HCT116 (cell line): ENCODE data around the gene MIEF1. TPM values are rescaled to one million over a fixed set of nuclear protein-coding genes. Genes with fewer than 3 reads are reported as not detected.
A peak's percentile ranks its signal among the peaks of the same experiment; 100 is the strongest.

Source experiments
- ATAC-seq: fragments of 200-7000 bp; cut with Tn5 transposase; 2 replicates; pipeline ENCODE4 v1.9.1; 2020; ENCODE audit warnings: mild to moderate bottlenecking, moderate library complexity
- BruUV-seq: library from RNA; stranded (reverse); fragments of 400-500 nt; replicated peaks from 2 replicates; lab custom pipeline; 2021; lab: Mats Ljungman, UMichigan
- CTCF ChIA-PET: fragments of 300-600 bp; sonication (Branson Sonifier 250); formaldehyde crosslinking; loops from one replicate; lab custom pipeline; 2021; ENCODE audit warnings: antibody characterized with exemption; lab: Charles Lee
- POLR2A ChIA-PET: fragments of 300-600, 350-600 bp; sonication (Branson Sonifier 250); formaldehyde crosslinking; loops from one replicate; lab custom pipeline; 2021; ENCODE audit warnings: antibody characterized with exemption; lab: Charles Lee
- RAD21 ChIA-PET, 2 experiments: fragments of 300-600 bp; sonication (Branson Sonifier 250); formaldehyde crosslinking; loops; one replicate each; lab custom pipeline; 2023; ENCODE audit warnings: low total read pairs in 2 of 2; ENCODE audit not compliant: uncharacterized antibody in 2 of 2, unreplicated experiment in 2 of 2, low non-redundant PET in 1 of 2; lab: Charles Lee
- DNase-seq: peaks from one replicate; pipeline ENCODE4 v3.0.0-alpha.2; 2010; ENCODE audit warnings: low read depth, low spot score
- H2AFZ ChIP-seq: fragments of 200-600 bp; shearing (Covaris generic), sonication (generic); 2 replicates; pipeline ENCODE4 v1.6.1; 2017; ENCODE audit warnings: low read depth, mixed run types, mixed read lengths, antibody characterized with exemption, low read length; ENCODE audit not compliant: poor library complexity, severe bottlenecking
- H3K27ac ChIP-seq: 2 replicates; pipeline ENCODE4 v1.5.1; 2012; ENCODE audit warnings: low read depth, low read length
- H3K27me3 ChIP-seq: fragments of 200-600 bp; sonication (generic); 2 replicates; pipeline ENCODE4 v1.6.1; 2016; ENCODE audit warnings: mixed run types, low read length, mixed read lengths; ENCODE audit not compliant: insufficient read depth
- H3K36me3 ChIP-seq, 2 experiments: fragments of 200-500 bp in 1 of 2; fragments of 200-600 bp in 1 of 2; sonication (Bioruptor generic) in 1 of 2; sonication (generic) in 1 of 2; 2 replicates each; pipeline versions ENCODE4 v1.5.1 to v1.6.1; 2014 to 2016; ENCODE audit warnings: low read length in 2 of 2, inconsistent platforms in 1 of 2, mixed read lengths in 1 of 2, mixed run types in 1 of 2; ENCODE audit not compliant: insufficient read depth in 2 of 2, control insufficient read depth in 1 of 2
- H3K4me1 ChIP-seq, 2 experiments: fragments of 200-600 bp in 1 of 2; sonication (generic) in 1 of 2; 2 replicates each; pipeline versions ENCODE4 v1.5.1 to v1.6.1; 2012 to 2017; ENCODE audit warnings: low read length in 2 of 2, inconsistent platforms in 1 of 2, mild to moderate bottlenecking in 1 of 2, mixed read lengths in 1 of 2, mixed run types in 1 of 2, moderate library complexity in 1 of 2; ENCODE audit not compliant: insufficient read depth in 2 of 2, control insufficient read depth in 1 of 2
- H3K4me2 ChIP-seq: fragments of 200-600 bp; sonication (generic); 2 replicates; pipeline ENCODE4 v1.6.1; 2017; ENCODE audit warnings: mixed run types, low read length, mixed read lengths
- H3K4me3 ChIP-seq, 2 experiments: fragments of 200-600 bp in 1 of 2; sonication (generic) in 1 of 2; replicated peaks in 1 of 2; 2 replicates each; pipeline ENCODE4 v1.5.1; 2011 to 2016; ENCODE audit warnings: low read length in 2 of 2, control low read depth in 1 of 2, low read depth in 1 of 2, mild to moderate bottlenecking in 1 of 2, mixed read lengths in 1 of 2, mixed run types in 1 of 2
- H3K79me2 ChIP-seq: fragments of 200-600 bp; sonication (generic); 2 replicates; pipeline ENCODE4 v1.6.1; 2017; ENCODE audit warnings: mild to moderate bottlenecking, mixed run types, low read length, moderate library complexity, mixed read lengths; ENCODE audit not compliant: insufficient read depth
- H3K9ac ChIP-seq: fragments of 200-600 bp; sonication (generic); 2 replicates; pipeline ENCODE4 v1.6.1; 2016; ENCODE audit warnings: low read length, mixed read lengths
- H3K9me2 ChIP-seq: fragments of 200-600 bp; sonication (generic), shearing (Covaris generic); 2 replicates; pipeline ENCODE4 v1.6.1; 2017; ENCODE audit warnings: mixed run types, mild to moderate bottlenecking, moderate library complexity; ENCODE audit not compliant: insufficient read depth
- H3K9me3 ChIP-seq, 2 experiments: fragments of 200-500 bp in 1 of 2; fragments of 200-600 bp in 1 of 2; sonication (Bioruptor generic) in 1 of 2; sonication (generic) in 1 of 2; 2 replicates each; pipeline ENCODE4 v1.6.1; 2014 to 2017; ENCODE audit warnings: low read length in 2 of 2, mixed read lengths in 2 of 2, inconsistent platforms in 1 of 2, low read depth in 1 of 2, mild to moderate bottlenecking in 1 of 2, mixed run types in 1 of 2, moderate library complexity in 1 of 2; ENCODE audit not compliant: control insufficient read depth in 1 of 2, insufficient read depth in 1 of 2
- H4K20me1 ChIP-seq: fragments of 200-600 bp; sonication (generic), shearing (Covaris generic); 2 replicates; pipeline ENCODE4 v1.6.1; 2017; ENCODE audit warnings: mixed run types, mild to moderate bottlenecking, moderate library complexity; ENCODE audit not compliant: insufficient read depth
- CBX3 ChIP-seq: IDR thresholded peaks from 2 replicates; pipeline ENCODE4 v1.6.1; 2012; ENCODE audit warnings: low read depth
- ELF1 ChIP-seq: IDR thresholded peaks from 2 replicates; pipeline ENCODE4 v1.6.1; 2012; ENCODE audit warnings: low read depth, borderline replicate concordance
- SP1 ChIP-seq: IDR thresholded peaks from 2 replicates; pipeline ENCODE4 v1.6.1; 2012; ENCODE audit warnings: low read depth
- TCF7L2 ChIP-seq: IDR thresholded peaks from 2 replicates; pipeline ENCODE4 v1.7.0; 2011; ENCODE audit warnings: borderline replicate concordance, inconsistent platforms; ENCODE audit not compliant: insufficient read depth, insufficient read length; ENCODE audit errors: extremely low read depth
- ZBTB33 ChIP-seq: IDR thresholded peaks from 2 replicates; pipeline ENCODE4 v1.6.1; 2011; ENCODE audit warnings: mild to moderate bottlenecking, low read length, moderate library complexity; ENCODE audit not compliant: insufficient replicate concordance; ENCODE audit errors: extremely low read depth
- ZNF274 ChIP-seq: fragments of 200-500 bp; sonication (Bioruptor generic); IDR thresholded peaks from 2 replicates; pipeline ENCODE4 v1.6.1; 2014; ENCODE audit warnings: mild to moderate bottlenecking, low read depth, low read length, inconsistent platforms
- intact Hi-C: fragments of 100-400 bp; cut with micrococcal nuclease; formaldehyde crosslinking; loops from 2 replicates; pipeline ENCODE4 v1.10.0; 2022
- total RNA-seq: library from RNA; stranded (reverse); gene quantifications from one replicate; pipeline ENCODE4 v1.2.1, GENCODE V29; 2021; ENCODE audit not compliant: unreplicated experiment

The MIEF1 gene
- total RNA-seq, 1 experiment from 2014 or later = 42.8 TPM

GRCh38 chr22:39524753-39525657, 22.9 kb downstream of the MIEF1 start:
- Histone ChIP-seq H3K27me3 (no peaks in the 10 kb centered on the region), H2AFZ (no peak overlapping the region), H3K9me2 (no peaks in the 10 kb centered on the region), H3K4me1 (peaks cover 11 to 35% of the 10 kb centered on the region in 2 experiments; a peak in 3 of 4 replicates)
- BruUV-seq = no TSS peak
- intact Hi-C loops = loop anchor here (5.0 kb wide), 1 partner anchor 208 kb away; the partner anchor contains the start of gene RPL3
- RAD21 ChIA-PET = no interaction called here
- TF ChIP-seq SP1 = no peak
- TF ChIP-seq ELF1 = no peak
- TF ChIP-seq TCF7L2 = no peak
- no peak for TF ChIP-seq ZNF274
- TF ChIP-seq ZBTB33 = no peak
- TF ChIP-seq CBX3 = no peak
- TF ChIP-seq, all 23 proteins: peak for 0
- Histone ChIP-seq H3K4me2 (no peak overlapping the region), H3K36me3 (peaks cover 18 to 49% of the 10 kb centered on the region in 2 experiments), H3K9me3 (no peaks in the 10 kb centered on the region), H3K79me2 (peaks cover 56% of the 10 kb centered on the region), H3K9ac (no peak overlapping the region), H3K27ac (peak overlapping the region; percentile 24; the same call in 1 of the 2 replicates), H3K4me3 (no peak overlapping the region), H4K20me1 (peaks cover 25% of the 10 kb centered on the region; the same call in 1 of the 2 replicates)
- POLR2A ChIA-PET = interaction anchor here (0.9 to 1.7 kb wide), 5 partner anchors 23 to 210 kb away, joined by 3 to 6 read pairs (median 4); partner anchors contain the start of gene MIEF1
- DNase-seq (no peak), ATAC-seq (no peak)
- CTCF ChIA-PET = interaction anchor here (0.6 to 3.9 kb wide), 4 partner anchors 23 to 499 kb away, joined by 3 to 11 read pairs (median 7); partner anchors contain the start of gene MIEF1
